ENCODE results near the gene FAM53B.

DNA sequence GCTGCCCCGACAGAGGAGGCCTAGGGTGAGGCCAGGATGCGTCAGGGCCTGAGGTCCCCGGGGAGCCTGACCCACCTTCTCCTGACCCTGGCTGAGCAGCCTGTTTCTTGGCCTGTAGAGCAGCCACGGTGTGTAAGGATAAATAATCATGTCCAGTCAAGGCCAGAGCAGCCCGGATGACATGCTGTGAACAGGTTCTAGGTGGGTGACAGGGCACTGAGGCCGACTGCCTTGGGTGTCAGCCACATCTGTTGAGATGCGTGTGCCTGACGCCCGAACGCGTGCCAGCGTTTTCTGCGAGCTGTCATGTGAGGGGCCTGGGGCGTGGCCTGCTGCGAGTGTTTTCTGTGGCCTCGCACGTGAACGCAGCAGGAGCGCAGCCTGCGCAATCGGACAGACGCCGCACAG, 118.3 kb downstream of the FAM53B start:
- TF ChIP-seq CTCF (IDR thresholded peaks at IDR 0.05), result no peak
- no peak for TF ChIP-seq POLR2A (IDR thresholded peaks at IDR 0.05)
- TF ChIP-seq POLR2AphosphoS5 (IDR thresholded peaks at IDR 0.05), result no peak

All from breast epithelium (tissue), 3 donors.